ENCODE data around the gene TOPAZ1. TPM values are rescaled to one million over a fixed set of nuclear protein-coding genes. Genes with fewer than 3 reads are reported as not detected.

The TOPAZ1 gene
- total and polyA plus RNA-seq, 9 of the 15 experiments (the other 6 are each of a cell fraction or from before 2014, with no cell fraction given): 0.01 TPM; not detected in 8

GRCh38 chr3:44236485-44236908 is 5.2 kb upstream of the TOPAZ1 start (continued):
- TF ChIP-seq, protein P1, sequence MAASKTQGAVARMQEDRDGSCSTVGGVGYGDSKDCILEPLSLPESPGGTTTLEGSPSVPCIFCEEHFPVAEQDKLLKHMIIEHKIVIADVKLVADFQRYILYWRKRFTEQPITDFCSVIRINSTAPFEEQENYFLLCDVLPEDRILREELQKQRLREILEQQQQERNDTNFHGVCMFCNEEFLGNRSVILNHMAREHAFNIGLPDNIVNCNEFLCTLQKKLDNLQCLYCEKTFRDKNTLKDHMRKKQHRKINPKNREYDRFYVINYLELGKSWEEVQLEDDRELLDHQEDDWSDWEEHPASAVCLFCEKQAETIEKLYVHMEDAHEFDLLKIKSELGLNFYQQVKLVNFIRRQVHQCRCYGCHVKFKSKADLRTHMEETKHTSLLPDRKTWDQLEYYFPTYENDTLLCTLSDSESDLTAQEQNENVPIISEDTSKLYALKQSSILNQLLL (CRISPR knock-in tag; IDR thresholded peaks at IDR 0.05; ENCODE audit: borderline replicate concordance): no peak
- TF ChIP-seq RBM22 (IDR thresholded peaks at IDR 0.05; ENCODE audit: low read depth, low read length, poor library complexity, severe bottlenecking) (no peak), PTRF (tag; IDR thresholded peaks at IDR 0.05) (no peak), ZNF41 (CRISPR knock-in tag; conservative IDR thresholded peaks at IDR 0.05) (no peak), ZBTB5 (IDR thresholded peaks at IDR 0.05) (no peak), TBL1XR1 (IDR thresholded peaks at IDR 0.05; ENCODE audit: low read length in 2 of 2) (no peak), NR2F6 (CRISPR knock-in tag; IDR thresholded peaks at IDR 0.05) (no peak), GABPB2 (CRISPR knock-in tag; conservative IDR thresholded peaks at IDR 0.05) (no peak), E2F5 (CRISPR knock-in tag; IDR thresholded peaks at IDR 0.05) (no peak), YBX1 (IDR thresholded peaks at IDR 0.05) (no peak), SMAD4 (CRISPR knock-in tag; conservative IDR thresholded peaks at IDR 0.05) (no peak), CEBPG (CRISPR knock-in tag; IDR thresholded peaks at IDR 0.05) (no peak), CEBPG (tag; conservative IDR thresholded peaks at IDR 0.05 in 1 of 2, IDR thresholded peaks at IDR 0.05 in 1 of 2) (no peak), GATAD2B (IDR thresholded peaks at IDR 0.05; ENCODE audit: borderline replicate concordance) (peak; percentile 14; the same call in 1 of the 2 replicates), FOSL1 (tag; conservative IDR thresholded peaks at IDR 0.05) (no peak; the same call in 1 of the 2 replicates), PHF20 (IDR thresholded peaks at IDR 0.05; ENCODE audit: partially characterized antibody) (no peak), CBX1 (IDR thresholded peaks at IDR 0.05; ENCODE audit: low read depth) (no peak), MAZ (CRISPR knock-in tag; conservative IDR thresholded peaks at IDR 0.05 in 1 of 2, IDR thresholded peaks at IDR 0.05 in 1 of 2) (no peak), TAF7 (tag; IDR thresholded peaks at IDR 0.05) (no peak), RBM39 (optimal IDR thresholded peaks at IDR 0.05; ENCODE audit: low read depth, low read length) (no peak), ZNF143 (CRISPR knock-in tag; IDR thresholded peaks at IDR 0.05) (no peak), BDP1 (IDR thresholded peaks at IDR 0.05; ENCODE audit: insufficient read depth, insufficient read length) (no peak), ZNF121 (CRISPR knock-in tag; conservative IDR thresholded peaks at IDR 0.05) (no peak), JUNB (CRISPR knock-in tag; conservative IDR thresholded peaks at IDR 0.05) (no peak)
- TF ChIP-seq, protein P2, sequence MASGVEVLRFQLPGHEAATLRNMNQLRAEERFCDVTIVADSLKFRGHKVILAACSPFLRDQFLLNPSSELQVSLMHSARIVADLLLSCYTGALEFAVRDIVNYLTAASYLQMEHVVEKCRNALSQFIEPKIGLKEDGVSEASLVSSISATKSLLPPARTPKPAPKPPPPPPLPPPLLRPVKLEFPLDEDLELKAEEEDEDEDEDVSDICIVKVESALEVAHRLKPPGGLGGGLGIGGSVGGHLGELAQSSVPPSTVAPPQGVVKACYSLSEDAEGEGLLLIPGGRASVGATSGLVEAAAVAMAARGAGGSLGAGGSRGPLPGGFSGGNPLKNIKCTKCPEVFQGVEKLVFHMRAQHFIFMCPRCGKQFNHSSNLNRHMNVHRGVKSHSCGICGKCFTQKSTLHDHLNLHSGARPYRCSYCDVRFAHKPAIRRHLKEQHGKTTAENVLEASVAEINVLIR (CRISPR knock-in tag; IDR thresholded peaks at IDR 0.05): no peak

Data from K562 (cell line).